GM20431 (cell line): Measurements from ENCODE around the gene ZNF217.

ENCODE experiments used
- in situ Hi-C: fragments of 300-500 bp; cut with MseI, MboI; formaldehyde crosslinking; loops from one replicate; pipeline ENCODE4 v1.15.0; 2020; ENCODE audit warnings: low sequenced_read_pairs; ENCODE audit not compliant: unreplicated experiment

Gene ZNF217

DNA sequence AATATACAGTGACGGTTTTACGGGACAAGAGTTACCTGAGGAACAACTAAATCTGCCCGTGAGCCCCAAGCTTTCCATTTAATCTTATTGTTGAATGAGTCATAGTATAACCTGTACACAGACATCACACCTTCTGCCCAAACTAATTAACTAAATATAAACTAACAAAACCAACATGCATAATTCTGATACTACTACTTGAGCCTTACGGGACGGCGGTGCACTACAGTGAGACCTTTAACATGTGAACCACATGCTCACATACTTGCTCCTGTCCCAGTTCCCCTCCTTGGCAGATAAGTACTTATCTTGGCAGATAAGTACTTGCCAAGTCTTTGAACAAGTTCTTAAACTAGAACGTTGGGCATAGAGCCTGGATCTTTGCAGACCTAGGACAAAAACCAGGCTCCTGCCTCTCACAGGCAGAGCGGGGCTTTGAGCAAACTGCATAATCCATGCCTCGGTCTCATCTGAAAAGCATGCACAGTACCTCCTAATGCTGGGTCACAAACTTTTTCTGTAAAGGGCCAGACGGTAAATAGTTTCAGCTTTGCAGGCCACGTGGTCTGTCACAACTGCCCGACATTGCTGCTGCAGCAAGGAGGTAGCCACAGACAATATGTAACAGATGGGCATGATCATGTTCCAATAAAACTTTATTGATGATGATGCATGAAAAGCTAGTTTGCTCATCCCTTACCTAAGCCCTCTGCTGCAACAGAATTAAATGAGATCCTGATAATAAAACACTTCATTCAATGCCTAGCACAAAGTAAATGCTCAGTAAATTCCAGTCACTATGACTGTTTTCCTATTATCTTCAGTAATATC, 23.0 kb downstream of the ZNF217 start:
- in situ Hi-C loops, result loop anchor here (25.0 kb wide), 2 partner anchors 492 to 617 kb away; partner anchors contain the start of gene BCAS1

GRCh38 chr20:53569606-53570307, 23.9 kb downstream of the ZNF217 start:
- in situ Hi-C loops, result loop anchor here (25.0 kb wide), 2 partner anchors 493 to 618 kb away; partner anchors contain the start of gene BCAS1

- in situ Hi-C loops, result loop anchor here (25.0 kb wide), 2 partner anchors 493 to 618 kb away; partner anchors contain the start of gene BCAS1
Measured at GRCh38 chr20:53569005-53569404, 24.6 kb downstream of the ZNF217 start.

DNA sequence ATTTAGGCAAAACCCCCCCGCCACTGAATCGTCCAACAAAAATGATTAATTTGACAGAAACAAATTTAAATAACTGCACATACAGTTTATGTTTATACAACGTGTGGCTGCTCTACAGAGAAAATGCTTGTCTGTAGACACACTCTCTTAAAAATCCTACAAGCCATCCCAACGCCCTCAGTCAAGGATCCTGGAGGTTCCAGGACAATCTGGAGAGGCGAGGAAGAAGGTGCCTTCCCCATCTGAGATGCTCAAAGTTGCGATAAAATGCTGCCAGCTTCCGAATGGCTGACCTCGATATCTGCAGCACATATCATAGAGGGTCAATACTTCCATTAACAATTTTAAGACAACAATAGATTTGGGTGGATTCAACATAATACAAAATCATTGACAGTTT, 25.3 kb downstream of the ZNF217 start:
- in situ Hi-C loops, result loop anchor here (25.0 kb wide), 2 partner anchors 494 to 619 kb away; partner anchors contain the start of gene BCAS1

- in situ Hi-C loops, result loop anchor here (25.0 kb wide), 2 partner anchors 495 to 620 kb away; partner anchors contain the start of gene BCAS1
Measured at GRCh38 chr20:53567379-53567917, 26.2 kb downstream of the ZNF217 start.

DNA sequence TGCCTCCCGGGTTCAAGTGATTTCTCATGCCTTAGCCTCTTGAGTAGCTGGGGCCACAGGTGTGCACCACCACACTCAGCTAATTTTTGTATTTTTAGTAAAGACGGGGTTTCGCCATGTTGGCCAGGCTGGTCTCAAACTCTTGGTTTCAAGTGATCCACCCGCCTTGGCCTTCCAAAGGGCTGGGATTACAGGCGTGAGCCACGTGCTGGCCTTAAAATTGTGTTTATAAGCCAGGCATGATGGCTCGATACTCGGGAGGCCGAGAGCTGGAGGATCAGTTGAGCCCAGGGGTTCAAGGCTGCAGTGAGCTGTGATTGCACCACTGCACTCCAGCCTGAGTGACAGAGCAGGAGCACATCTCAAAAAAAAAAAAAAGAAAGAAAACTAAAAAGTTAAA, 27.0 kb downstream of the ZNF217 start:
- in situ Hi-C loops, result loop anchor here (25.0 kb wide), 2 partner anchors 496 to 621 kb away; partner anchors contain the start of gene BCAS1

- in situ Hi-C loops, result loop anchor here (25.0 kb wide), 2 partner anchors 497 to 622 kb away; partner anchors contain the start of gene BCAS1
Measured at GRCh38 chr20:53565254-53565653, 28.4 kb downstream of the ZNF217 start.

DNA sequence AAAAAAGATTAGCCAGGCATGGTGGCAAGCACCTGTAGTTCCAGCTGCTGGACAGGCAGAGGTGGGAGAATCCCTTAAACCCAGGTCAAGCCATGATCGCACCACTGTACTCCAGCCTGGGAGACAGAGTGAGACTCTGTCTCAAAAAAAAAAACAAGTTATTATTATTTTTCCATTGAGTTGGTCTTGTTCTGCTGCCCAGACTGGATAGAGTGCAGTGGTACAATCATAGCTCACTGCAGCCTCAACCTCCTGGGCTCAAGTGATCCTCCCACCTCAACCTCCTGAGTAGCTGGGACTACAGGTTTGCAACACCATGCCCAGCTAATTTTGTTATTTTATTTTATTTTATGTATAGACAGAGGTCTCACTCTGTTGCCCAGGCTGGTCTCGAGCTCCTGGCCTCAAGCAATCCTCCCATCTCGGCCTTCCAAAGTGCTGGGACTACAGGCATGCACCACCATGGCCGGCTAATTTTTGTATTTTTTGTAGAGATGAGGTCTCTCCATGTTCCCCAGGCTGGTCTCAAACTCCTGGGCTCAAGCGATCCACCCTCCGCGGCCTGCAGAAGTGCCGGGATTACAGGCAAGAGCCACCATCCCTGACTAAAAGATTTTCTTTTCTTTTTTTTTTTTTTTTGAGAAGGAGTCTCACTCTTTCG, 31.4 kb downstream of the ZNF217 start:
- in situ Hi-C loops, result loop anchor here (25.0 kb wide), 2 partner anchors 500 to 625 kb away; partner anchors contain the start of gene BCAS1

GRCh38 chr20:53561505-53561904, 32.1 kb downstream of the ZNF217 start:
- in situ Hi-C loops, result loop anchor here (25.0 kb wide), 2 partner anchors 501 to 626 kb away; partner anchors contain the start of gene BCAS1

GRCh38 chr20:53559816-53560215, 33.8 kb downstream of the ZNF217 start:
- in situ Hi-C loops, result loop anchor here (25.0 kb wide), 2 partner anchors 502 to 627 kb away; partner anchors contain the start of gene BCAS1

GRCh38 chr20:53557130-53557529, 36.5 kb downstream of the ZNF217 start:
- in situ Hi-C loops, result loop anchor here (25.0 kb wide), 2 partner anchors 505 to 630 kb away; partner anchors contain the start of gene BCAS1

DNA sequence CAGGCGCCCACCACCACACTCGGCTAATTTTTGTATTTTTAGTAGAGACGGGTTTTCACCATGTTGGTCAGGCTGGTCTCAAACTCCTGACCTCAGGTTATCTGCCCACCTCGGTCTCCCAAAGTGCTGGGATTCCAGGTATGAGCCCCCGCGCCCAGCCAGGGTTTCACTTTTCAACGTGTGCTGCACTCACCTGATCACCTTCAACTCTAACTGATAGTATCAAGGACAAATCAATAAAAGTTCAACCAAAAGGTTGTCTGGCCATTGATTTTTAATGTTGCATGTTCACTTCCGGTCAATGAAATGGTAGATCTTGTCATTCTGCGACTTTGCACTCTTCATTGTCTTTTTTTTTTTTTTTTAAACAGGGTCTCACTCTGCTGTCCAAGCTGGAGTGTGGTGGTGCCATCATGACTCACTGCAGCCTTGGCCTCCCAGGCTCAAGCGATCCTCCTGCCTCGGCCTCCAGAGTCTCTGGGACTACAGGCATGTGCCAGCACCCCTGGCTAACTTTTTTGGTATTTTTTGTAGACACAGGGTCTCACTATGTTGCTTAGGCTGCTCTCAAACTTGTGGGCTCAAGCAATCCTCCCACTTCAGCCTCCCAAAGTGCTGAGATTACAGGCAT, 37.3 kb downstream of the ZNF217 start:
- in situ Hi-C loops, result loop anchor here (25.0 kb wide), 2 partner anchors 506 to 631 kb away; partner anchors contain the start of gene BCAS1

DNA sequence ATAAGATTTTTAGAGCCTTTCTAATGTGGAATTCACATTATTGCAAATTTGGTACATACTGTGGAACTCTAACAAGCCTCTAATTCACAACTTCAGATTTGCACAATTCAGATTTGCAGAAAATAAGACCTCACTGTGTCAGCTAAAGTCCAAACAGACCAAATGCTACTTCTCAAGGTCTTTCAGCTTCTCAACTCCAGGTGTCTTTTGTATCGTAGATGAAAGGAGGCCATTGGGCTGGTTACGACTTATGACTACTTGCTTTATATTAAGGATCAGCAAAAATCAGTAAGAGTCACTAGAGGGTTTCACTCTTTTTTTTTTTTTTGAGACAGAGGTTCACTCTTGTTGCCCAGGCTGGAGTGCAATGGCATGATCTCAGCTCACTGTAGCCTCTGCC, 37.8 kb downstream of the ZNF217 start:
- in situ Hi-C loops, result loop anchor here (25.0 kb wide), 2 partner anchors 506 to 631 kb away; partner anchors contain the start of gene BCAS1

GRCh38 chr20:53555081-53555480, 38.6 kb downstream of the ZNF217 start:
- in situ Hi-C loops, result loop anchor here (25.0 kb wide), 2 partner anchors 507 to 632 kb away; partner anchors contain the start of gene BCAS1

DNA sequence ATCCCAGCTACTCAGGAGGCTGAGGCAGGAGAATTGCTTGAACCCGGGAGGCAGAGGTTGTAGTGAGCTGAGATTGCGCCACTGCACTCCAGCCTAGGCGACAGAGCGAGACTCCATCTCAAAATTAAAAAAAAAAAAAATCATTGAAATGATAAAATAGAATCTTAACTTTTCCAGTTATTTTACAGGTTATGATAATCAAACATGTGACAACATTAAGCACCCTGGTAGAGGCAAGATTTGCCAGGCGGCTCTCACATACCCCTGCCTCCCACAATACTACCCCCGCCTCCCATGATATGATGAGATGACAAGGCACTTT, 41.1 kb downstream of the ZNF217 start:
- in situ Hi-C loops, result loop anchor here (25.0 kb wide), 2 partner anchors 510 to 635 kb away; partner anchors contain the start of gene BCAS1

DNA sequence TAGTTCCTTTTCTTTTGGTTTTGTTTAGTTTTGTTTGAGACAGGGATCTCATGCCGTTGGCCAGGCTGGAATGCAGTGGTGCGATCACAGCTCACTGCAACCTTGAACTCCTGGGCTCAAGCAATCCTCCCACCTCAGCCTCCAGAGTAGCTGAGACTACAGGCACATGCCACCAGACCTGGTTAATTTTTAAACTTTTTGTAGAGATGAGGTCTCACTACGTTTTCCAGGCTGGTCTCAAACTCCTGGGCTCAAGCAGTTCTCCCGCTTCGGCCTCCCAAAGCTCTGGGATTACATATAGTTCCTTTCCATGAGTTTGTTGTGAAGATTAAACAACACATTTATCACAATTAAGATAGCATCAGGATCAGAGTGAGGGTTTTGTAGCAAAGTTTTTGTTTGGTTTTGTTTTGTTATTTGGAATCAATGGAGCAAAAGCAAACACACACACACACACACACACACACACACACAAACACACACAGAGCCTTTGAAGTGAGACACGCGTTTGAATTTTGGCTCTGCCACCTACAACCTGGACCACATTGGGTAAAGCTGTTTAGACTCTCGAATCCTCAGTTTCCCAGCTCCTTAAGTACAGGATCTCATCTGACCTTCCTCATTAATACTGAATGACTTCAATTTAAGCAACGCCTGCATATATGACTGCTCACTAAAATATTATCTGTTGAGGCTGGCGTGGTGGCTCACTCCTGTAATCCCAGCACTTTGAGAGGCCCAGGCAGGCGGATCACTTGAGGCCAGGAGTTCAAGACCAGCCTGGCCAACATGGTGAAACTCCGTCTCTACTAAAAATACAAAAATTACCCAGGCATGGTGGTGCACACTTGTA, 41.7 kb downstream of the ZNF217 start:
- in situ Hi-C loops, result loop anchor here (25.0 kb wide), 2 partner anchors 510 to 635 kb away; partner anchors contain the start of gene BCAS1

DNA sequence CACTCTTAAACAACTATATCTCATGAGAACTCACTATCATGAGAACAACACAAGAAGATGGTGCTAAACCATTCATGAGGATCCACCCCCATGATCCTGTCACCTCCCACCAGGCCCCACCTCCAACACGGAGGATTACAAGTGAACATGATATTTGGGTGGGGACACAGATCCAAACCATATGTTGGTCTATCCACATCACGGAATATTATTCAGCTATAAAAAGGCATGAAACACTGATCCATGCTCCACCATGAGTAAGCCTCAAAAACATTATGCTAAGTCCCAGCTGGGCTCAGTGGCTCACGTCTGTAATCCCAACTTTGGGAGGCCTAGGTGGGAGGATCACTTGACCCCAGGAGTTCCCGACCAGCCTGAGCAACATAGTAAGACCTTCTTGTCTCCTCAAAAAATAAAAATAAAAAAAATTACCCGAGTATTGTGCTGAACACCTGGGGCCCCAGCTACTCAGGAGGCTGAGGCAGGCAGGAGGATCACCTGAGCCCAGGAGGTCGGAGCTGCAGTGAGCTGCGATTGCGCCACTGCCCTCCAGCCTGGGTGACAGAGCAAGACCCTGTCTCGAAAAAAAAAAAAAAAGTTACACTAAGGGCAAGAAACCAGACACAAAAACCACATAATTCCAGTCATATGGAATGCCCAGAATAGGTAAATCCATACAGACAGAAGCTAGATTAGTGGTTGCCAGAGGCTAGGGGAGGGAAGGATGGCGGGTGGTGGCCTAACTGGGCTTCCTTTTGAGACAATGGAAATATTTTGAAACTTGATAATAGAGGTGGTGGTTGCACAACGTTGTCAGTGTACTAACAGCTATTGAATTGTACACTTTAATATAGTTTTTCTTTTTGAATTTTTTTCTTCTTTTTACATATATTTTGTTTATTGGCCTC, 43.1 kb downstream of the ZNF217 start:
- in situ Hi-C loops, result loop anchor here (25.0 kb wide), 2 partner anchors 512 to 637 kb away; partner anchors contain the start of gene BCAS1
